K562 (cell line): Measurements from ENCODE around the gene CXXC1. TPM values are rescaled to one million over a fixed set of nuclear protein-coding genes. Genes with fewer than 3 reads are reported as not detected.

Experiments
- ATAC-seq: fragments of 200-7000 bp; cut with Tn5 transposase; 3 replicates; pipeline ENCODE4 v1.9.1; 2020; ENCODE audit warnings: moderate library complexity
- BruUV-seq: library from RNA; stranded (reverse); fragments of 400-500 nt; replicated peaks from 2 replicates; lab custom pipeline; 2021; lab: Mats Ljungman, UMichigan
- CTCF ChIA-PET: fragments of 300-600 bp; formaldehyde crosslinking; extraction: SDS; loops from one replicate; lab custom pipeline; 2021; ENCODE audit warnings: low intra/inter-chr PET ratio; lab: Yijun Ruan, JAX
- POLR2A ChIA-PET: fragments of 300-600, 350-650 bp; sonication (Branson Sonifier 250); formaldehyde crosslinking; extraction: SDS; loops from one replicate; lab custom pipeline; 2021; ENCODE audit warnings: antibody characterized with exemption, inconsistent platforms; lab: Yijun Ruan, JAX
- DNase-seq, 4 experiments: peaks; one replicate each; pipeline versions ENCODE4 v3.0.0 to v3.0.0-alpha.2; 2011 to 2018; ENCODE audit warnings: low spot score in 3 of 4, mixed read lengths in 3 of 4; ENCODE audit errors: extremely low read depth in 1 of 4
- FAIRE-seq: peaks from 2 replicates; lab custom pipeline; 2011; peaks lifted over from hg19 to GRCh38; lab: Jason Lieb, UNC
- H2AFZ ChIP-seq: 2 replicates; pipeline ENCODE4 v1.6.0; 2011; ENCODE audit warnings: low read depth, low read length, control low read depth, inconsistent platforms
- H3K27ac ChIP-seq: fragments of 200-600 bp; 3 replicates; pipeline ENCODE4 v1.8.0; 2011; ENCODE audit warnings: low read depth, mild to moderate bottlenecking, control low read depth, inconsistent platforms, low read length, moderate library complexity, mixed read lengths; ENCODE audit errors: extremely low read depth
- H3K27me3 ChIP-seq, 2 experiments: fragments of 300-600 bp in 1 of 2; 2 replicates in 1 of 2; 3 replicates in 1 of 2; pipeline versions ENCODE4 v1.6.0 to v1.8.0; 2011; ENCODE audit warnings: inconsistent platforms in 2 of 2, low read length in 2 of 2, mild to moderate bottlenecking in 1 of 2, mixed read lengths in 1 of 2, moderate library complexity in 1 of 2; ENCODE audit not compliant: control insufficient read depth in 2 of 2, insufficient read depth in 2 of 2
- H3K36me3 ChIP-seq: fragments of 300-600 bp; 3 replicates; pipeline ENCODE4 v1.8.0; 2011; ENCODE audit warnings: mild to moderate bottlenecking, low read length, inconsistent platforms; ENCODE audit not compliant: control insufficient read depth, insufficient read depth
- H3K4me1 ChIP-seq, 2 experiments: fragments of 200-600 bp in 1 of 2; replicated peaks in 1 of 2; 2 replicates in 1 of 2; 3 replicates in 1 of 2; pipeline versions ENCODE4 v1.5.1 to v1.8.0; 2011; ENCODE audit warnings: inconsistent platforms in 2 of 2, low read length in 2 of 2, mild to moderate bottlenecking in 1 of 2, mixed read lengths in 1 of 2, moderate library complexity in 1 of 2; ENCODE audit not compliant: control insufficient read depth in 2 of 2, insufficient read depth in 2 of 2
- H3K4me2 ChIP-seq: 2 replicates; pipeline ENCODE4 v1.6.1; 2011; ENCODE audit warnings: low read length, control low read depth, inconsistent platforms, mixed read lengths; ENCODE audit not compliant: insufficient read depth
- H3K4me3 ChIP-seq: fragments of 200-600 bp; sonication (generic), shearing (Covaris generic); 2 replicates; pipeline ENCODE4 v1.5.1; 2016; ENCODE audit warnings: control low read depth, inconsistent platforms
- H3K79me2 ChIP-seq: fragments of 200-600 bp; 3 replicates; pipeline ENCODE4 v1.8.0; 2011; ENCODE audit warnings: low read length, inconsistent platforms; ENCODE audit not compliant: control insufficient read depth, insufficient read depth
- H3K9ac ChIP-seq, 2 experiments: 2 replicates each; pipeline versions ENCODE4 v1.6.0 to v1.6.1; 2011; ENCODE audit warnings: low read depth in 2 of 2, low read length in 2 of 2, control low read depth in 1 of 2, inconsistent platforms in 1 of 2, mild to moderate bottlenecking in 1 of 2, mixed read lengths in 1 of 2; ENCODE audit not compliant: insufficient read depth in 1 of 2
- H3K9me1 ChIP-seq: one replicate; pipeline ENCODE4 v1.6.0; 2011; ENCODE audit warnings: inconsistent platforms, mild to moderate bottlenecking, low read length, moderate library complexity; ENCODE audit not compliant: control insufficient read depth, insufficient read depth
- H3K9me3 ChIP-seq: replicated peaks from 2 replicates; pipeline ENCODE4 v1.5.1; 2011; ENCODE audit warnings: low read depth, low read length, inconsistent platforms; ENCODE audit not compliant: control insufficient read depth, insufficient read depth
- H4K20me1 ChIP-seq: replicated peaks from 2 replicates; pipeline ENCODE4 v1.6.1; 2011; ENCODE audit warnings: low read length, inconsistent platforms, mixed read lengths; ENCODE audit not compliant: control insufficient read depth, insufficient read depth
- DNMT1 ChIP-seq: fragments of 450-650 bp; IDR thresholded peaks from 2 replicates; pipeline ENCODE4 v1.6.1; 2016; ENCODE audit warnings: antibody characterized with exemption, mild to moderate bottlenecking
- NFIX ChIP-seq: fragments of 250-450 bp; sonication (Bioruptor Pico); IDR thresholded peaks from 2 replicates; pipeline ENCODE4 v1.4.0; 2020; ENCODE audit warnings: low read depth, mild to moderate bottlenecking, moderate library complexity
- RBFOX2 ChIP-seq: fragments of 200-400 bp; formaldehyde crosslinking; IDR thresholded peaks from 2 replicates; pipeline ENCODE4 v1.6.1; 2017; ENCODE audit warnings: low read depth, mild to moderate bottlenecking, low read length, moderate library complexity
- SMAD2 ChIP-seq: fragments of 150-350 bp; IDR thresholded peaks from 2 replicates; pipeline ENCODE4 v1.6.1; 2014; ENCODE audit warnings: low read depth, mild to moderate bottlenecking, low read length
- WGBS: fragments of 100-300 bp; shearing (Covaris generic); methylation state at CpG from one replicate; pipeline ENCODE4 v1.1.6; 2016; ENCODE audit warnings: low coverage, mixed read lengths; ENCODE audit not compliant: insufficient coverage; ENCODE audit errors: missing lambda C conversion rate; 5-methylcytosine and 5-hydroxymethylcytosine counted together
- in situ Hi-C: fragments of 300-500 bp; cut with MboI; formaldehyde crosslinking; loops from 4 replicates; pipeline ENCODE4 v1.15.0; 2018; ENCODE audit warnings: inconsistent platforms, mixed read lengths
- intact Hi-C: fragments of 100-400 bp; cut with micrococcal nuclease; formaldehyde crosslinking; loops from 2 replicates; pipeline ENCODE4 v1.14.2; 2022
- polyA plus RNA-seq, 8 experiments: library from polyadenylated mRNA; depleted of rRNA in 4 of 8; stranded (reverse) in 5 of 8; unstranded in 3 of 8; fragments of >200 nt; fragmentation: Nextera tagmentation in 2 of 8; fragmentation: Illumina TruSeq in 1 of 8; extraction: Ambion mirVana in 2 of 8; extraction: Trizol in 1 of 8; gene quantifications; 2 replicates each; pipeline versions ENCODE4 v1.2.1 to v1.2.3, GENCODE V29; 2011 to 2014; ENCODE audit warnings: inconsistent platforms in 1 of 8, missing spikeins in 1 of 8
- total RNA-seq, 7 experiments: library from RNA; depleted of rRNA in 6 of 7; stranded (reverse); fragments of >200 nt in 6 of 7; fragmentation: Illumina TruSeq in 2 of 7; extraction: Trizol in 2 of 7; gene quantifications; 2 replicates each; pipeline versions ENCODE4 v1.2.1 to v1.2.3, GENCODE V29; 2011 to 2021; ENCODE audit warnings: low replicate concordance in 1 of 7

CXXC1 gene
- total and polyA plus RNA-seq, 9 of the 15 experiments (the other 6 are each of a cell fraction or from before 2014, with no cell fraction given): 3.4 to 81.0 (median 34.1) TPM

DNA sequence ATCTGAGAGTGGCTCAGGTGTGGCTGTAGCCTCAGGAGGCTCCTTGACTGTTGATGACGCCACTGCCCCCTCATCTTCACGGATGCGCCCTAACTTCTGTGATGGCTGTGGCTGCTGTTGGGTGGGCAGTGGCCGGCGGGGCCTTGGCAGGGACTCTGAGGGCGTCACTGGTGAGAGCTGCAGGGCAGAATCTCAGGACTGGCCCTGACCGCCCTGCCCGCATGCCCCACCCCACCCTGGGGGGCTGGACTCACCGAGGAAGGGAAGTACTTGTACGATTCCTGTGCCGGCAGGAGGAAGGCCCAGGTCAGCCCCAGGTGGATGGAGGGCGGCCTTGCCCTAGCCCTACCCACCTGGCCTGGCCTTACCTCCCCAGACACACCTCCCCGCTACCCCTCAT lies 2.4 kb downstream of the CXXC1 start:
- in situ Hi-C loops: no loop called here
- H3K4me2 ChIP-seq: no peak overlapping the region
- no peak overlapping the region for H3K27ac ChIP-seq

DNA sequence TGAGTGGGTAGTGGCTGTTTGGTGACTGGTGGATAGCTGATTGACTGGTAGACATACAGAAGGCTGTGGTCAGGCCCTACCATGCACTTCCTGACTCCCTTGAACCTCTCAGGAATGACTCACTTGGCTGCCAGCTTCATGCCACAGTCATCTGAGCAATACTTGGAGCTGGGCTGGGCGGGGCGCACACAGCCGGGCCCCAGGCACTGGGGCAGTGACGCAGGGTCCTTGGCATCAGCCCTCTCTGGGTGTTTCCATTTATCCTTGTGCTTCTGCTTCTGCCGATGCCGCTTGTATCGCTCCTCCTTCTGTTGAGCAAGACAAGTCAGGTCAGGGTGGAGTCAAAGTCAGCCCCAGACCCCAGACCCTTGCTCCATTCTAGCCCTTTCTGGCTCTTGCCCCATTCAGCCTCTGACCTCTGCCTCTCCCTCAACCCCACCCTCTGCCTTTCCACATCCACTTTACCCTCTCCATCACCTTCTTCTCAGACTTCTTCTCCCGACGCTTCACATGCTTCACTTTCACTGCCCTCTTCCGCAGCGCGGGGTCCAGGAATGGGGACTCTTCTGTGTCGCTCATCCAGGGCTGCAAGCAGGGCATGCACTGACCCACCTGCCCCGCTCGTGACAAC lies 3.1 kb downstream of the CXXC1 start:
- peaks cover 7 to 45% of the 10 kb centered on the region in 2 experiments; a peak in 3 of 5 replicates for H3K4me1 ChIP-seq
- FAIRE-seq (no peak), ATAC-seq (no peak)
- peaks cover 54% of the 10 kb centered on the region; the same call in 2 of the 3 replicates for H3K36me3 ChIP-seq
- no peak overlapping the region for H3K4me3 ChIP-seq
- H3K27me3 ChIP-seq: no peaks in the 10 kb centered on the region
- H3K79me2 ChIP-seq: peaks cover 37% of the 10 kb centered on the region
- H3K9ac ChIP-seq: no peak overlapping the region
- no peaks in the 10 kb centered on the region for H3K9me3 ChIP-seq
- WGBS: 88% methylated on average over 4 of the region's 15 CpGs
- in situ Hi-C loops: no loop called here
- intact Hi-C loops: no loop called here
- BruUV-seq: no TSS peak
- TF ChIP-seq SMAD2: no peak
- TF ChIP-seq NFIX (CRISPR knock-in tag): no peak
- TF ChIP-seq, all 486 proteins: peak for 0
- Histone ChIP-seq H3K27ac (no peak overlapping the region), H3K4me2 (no peak overlapping the region), H3K9me1 (no peaks in the 10 kb centered on the region), H4K20me1 (peaks cover 2% of the 10 kb centered on the region; the same call in 1 of the 2 replicates), H2AFZ (no peak overlapping the region)
- POLR2A ChIA-PET: no interaction called here
- DNase-seq: no peak
- CTCF ChIA-PET: no interaction called here

More for the DNA sequence above, 2.4 kb downstream of the CXXC1 start:
- H3K27me3 ChIP-seq: no peaks in the 10 kb centered on the region
- BruUV-seq: no TSS peak
- no peaks in the 10 kb centered on the region for H3K9me1 ChIP-seq
- intact Hi-C loops: loop anchor here (5.0 kb wide), 1 partner anchor 142 kb away; no protein-coding TSS in a partner anchor
- H3K4me3 ChIP-seq: no peak overlapping the region
- CTCF ChIA-PET: no interaction called here
- H3K4me1 ChIP-seq: peaks cover 3 to 39% of the 10 kb centered on the region in 2 experiments; a peak in 3 of 5 replicates
- peaks cover 30% of the 10 kb centered on the region for H3K79me2 ChIP-seq
- TF ChIP-seq RBFOX2 (peak; percentile 13; the same call in 1 of the 2 replicates), DNMT1 (no peak)
- FAIRE-seq (no peak), DNase-seq (no peak), ATAC-seq (no peak)
- POLR2A ChIA-PET: no interaction called here
- H3K9me3 ChIP-seq: no peaks in the 10 kb centered on the region
- WGBS: 97% methylated on average over 6 of the region's 13 CpGs
- no peak overlapping the region for H2AFZ ChIP-seq
- H3K9ac ChIP-seq: no peak overlapping the region
- peaks cover 2% of the 10 kb centered on the region; the same call in 1 of the 2 replicates for H4K20me1 ChIP-seq
- peaks cover 47% of the 10 kb centered on the region; the same call in 2 of the 3 replicates for H3K36me3 ChIP-seq
